HPDE6-E6E7 (cell line): ENCODE measurements around the gene KCNN2.
"Not testable (repeated sequence)": the region's sequence is repeated elsewhere in the genome, so short reads cannot be mapped to it uniquely, and the experiment has no call there.

ENCODE experiments used
- DNase-seq: peaks from one replicate; pipeline ENCODE4 v3.0.0; 2011; ENCODE audit warnings: missing footprints; ENCODE audit errors: extremely low spot score

Gene KCNN2

GRCh38 chr5:114418176-114419066 is 56.6 kb downstream of the KCNN2 start:
- DNase-seq: no peak

DNA sequence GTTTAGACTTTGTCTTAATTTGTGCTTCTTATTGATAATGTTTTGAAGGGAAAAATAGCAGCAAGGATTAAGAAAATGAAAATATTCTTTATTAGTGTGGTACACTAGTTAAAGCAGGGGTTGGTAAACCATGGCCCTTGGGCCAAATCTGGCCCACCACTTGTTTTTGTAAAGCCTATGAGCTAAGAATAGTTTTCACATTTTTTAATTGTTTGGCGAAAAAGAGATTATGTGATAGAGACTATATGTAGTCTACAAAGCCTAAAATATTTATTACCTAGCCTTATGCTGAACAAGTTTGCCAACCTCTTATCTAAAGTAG is 57.2 kb downstream of the KCNN2 start:
- no peak for DNase-seq

- no peak for DNase-seq
These were observed 58.1 kb downstream of the KCNN2 start for GRCh38 chr5:114419959-114420358.

DNA sequence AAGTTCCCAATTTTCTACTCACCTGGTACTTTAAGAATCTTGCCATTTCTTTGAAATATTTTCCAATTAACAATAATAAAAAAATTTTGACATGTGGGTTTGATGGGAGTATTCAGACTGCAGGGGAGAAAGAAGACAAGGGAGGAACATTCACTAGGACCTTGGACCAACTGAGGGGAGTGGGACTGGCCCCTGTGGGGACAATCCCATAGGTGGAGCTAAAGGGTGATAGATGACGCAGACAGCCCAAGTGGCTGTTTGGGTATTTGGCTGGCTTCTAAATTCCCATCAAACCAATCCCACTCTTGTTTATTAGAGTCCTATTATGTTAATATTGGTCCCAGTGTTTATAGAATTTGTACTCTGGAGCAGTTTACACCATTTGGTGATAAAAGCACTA is 65.3 kb downstream of the KCNN2 start:
- no peak for DNase-seq

DNA sequence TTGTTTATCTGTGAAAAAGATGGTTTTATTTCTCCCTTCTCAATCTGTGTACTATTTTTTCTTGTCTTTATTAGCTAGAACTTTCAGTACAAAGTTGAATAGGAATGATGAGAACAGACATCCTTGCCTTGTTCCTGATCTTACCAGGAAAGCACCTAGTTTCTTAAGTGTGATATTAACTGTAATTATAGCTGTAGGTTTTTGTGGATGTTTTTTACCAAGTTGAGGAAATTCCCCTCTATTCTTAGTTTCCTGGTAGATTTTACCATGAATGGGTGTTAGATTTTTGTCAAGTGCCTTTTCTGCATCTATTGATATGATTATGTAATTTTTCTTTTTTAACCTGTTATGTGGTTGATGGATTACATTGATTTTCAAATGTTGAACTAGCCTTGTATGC is 68.7 kb downstream of the KCNN2 start:
- no peak for DNase-seq

GRCh38 chr5:114432684-114433083 is 70.8 kb downstream of the KCNN2 start:
- DNase-seq: not testable (repeated sequence)

GRCh38 chr5:114434396-114435219 is 72.7 kb downstream of the KCNN2 start:
- no peak for DNase-seq

GRCh38 chr5:114435220-114435481 is 73.3 kb downstream of the KCNN2 start:
- no peak for DNase-seq

- DNase-seq: no peak
These were observed 74.0 kb downstream of the KCNN2 start for GRCh38 chr5:114435885-114436299.

- no peak for DNase-seq
These were observed 76.1 kb downstream of the KCNN2 start for GRCh38 chr5:114437936-114438335.

GRCh38 chr5:114438471-114438870 is 76.6 kb downstream of the KCNN2 start:
- DNase-seq: no peak

GRCh38 chr5:114447084-114447773 is 85.4 kb downstream of the KCNN2 start:
- DNase-seq: no peak

DNA sequence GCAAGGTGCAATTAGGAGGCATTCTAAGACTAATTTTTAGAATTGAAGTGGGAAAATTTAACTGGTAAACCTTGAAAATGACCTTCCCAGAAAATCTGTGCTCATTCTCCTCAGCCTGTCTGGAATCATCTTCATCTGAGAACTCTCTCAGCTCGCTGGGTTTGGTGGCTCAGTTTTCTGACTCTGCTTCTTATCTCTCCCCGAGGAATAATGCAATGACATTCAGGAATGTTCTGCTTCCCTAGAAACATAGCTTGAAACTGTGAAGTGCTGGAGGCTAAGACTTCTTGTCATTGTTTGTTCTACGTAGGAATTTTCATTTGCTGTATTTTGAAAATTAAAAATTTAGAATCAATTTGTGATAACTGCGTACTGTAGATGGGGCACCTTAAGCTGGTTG is 86.6 kb downstream of the KCNN2 start:
- no peak for DNase-seq

DNA sequence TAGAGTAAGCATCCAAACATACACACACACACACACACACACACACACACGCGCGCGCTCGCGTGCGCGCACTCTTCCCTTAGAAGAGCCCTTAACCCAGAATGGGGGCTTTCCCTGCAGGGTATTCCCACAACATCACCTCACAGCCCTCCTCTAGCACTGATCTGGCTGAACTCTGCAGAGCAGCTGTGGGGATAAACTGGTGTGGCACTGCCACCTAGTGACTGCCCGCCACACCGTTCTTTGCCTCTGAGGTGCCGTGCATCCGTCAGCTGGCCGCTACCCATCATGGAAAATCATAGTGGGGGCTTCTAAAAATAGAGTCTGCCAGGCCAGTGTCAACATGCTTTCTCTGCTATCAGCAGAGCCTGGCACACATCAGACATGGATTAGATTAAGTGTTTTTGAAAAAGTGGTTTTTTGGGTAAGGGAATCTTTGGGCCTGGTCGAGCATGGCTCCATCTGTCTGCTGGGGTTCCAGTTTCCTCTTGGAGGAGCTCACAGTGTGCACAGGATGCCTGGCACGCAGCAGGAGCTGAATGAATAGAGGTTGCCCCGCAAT is 88.1 kb downstream of the KCNN2 start:
- DNase-seq: peak; percentile 71

GRCh38 chr5:114450437-114450836 is 88.6 kb downstream of the KCNN2 start:
- DNase-seq: no peak

DNA sequence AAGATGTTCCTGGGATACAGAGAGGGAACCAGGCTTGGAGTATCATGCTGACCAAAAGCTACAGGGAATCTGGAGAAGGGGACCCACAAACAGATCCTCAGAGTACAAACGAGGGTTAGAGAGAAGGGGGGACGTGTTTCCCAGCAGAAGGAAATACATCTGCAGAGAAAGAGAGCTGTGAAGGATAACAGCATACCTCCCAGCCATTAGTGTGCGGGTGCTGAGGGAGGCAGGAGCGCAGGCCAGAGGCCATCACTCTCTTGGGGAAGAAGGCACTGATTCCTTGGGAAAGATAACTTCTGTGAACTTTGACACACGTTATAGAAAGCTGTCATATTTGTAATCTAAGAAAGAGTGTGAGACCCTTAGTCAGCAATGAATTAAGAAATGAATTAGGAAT is 96.9 kb downstream of the KCNN2 start:
- DNase-seq: no peak

- DNase-seq: no peak
These were observed 105.3 kb downstream of the KCNN2 start for GRCh38 chr5:114467171-114467570.

DNA sequence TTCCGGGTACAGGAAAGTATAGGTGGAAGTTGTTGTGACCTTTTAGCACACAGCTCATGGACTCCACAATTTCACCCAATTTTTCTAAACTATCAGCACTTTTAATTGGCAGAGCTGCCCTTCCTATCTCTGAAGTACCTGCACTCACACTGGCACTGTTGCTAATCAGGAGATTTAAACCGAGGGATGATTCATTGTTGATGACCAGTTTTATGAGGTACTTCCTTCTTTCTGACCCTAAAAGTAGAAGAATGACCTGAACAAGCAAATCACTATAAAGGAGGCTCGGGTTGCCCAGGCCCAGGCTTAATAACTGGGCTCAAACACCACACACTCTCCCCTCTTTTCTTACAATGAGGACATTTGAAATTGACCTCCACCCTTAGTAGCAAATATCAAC is 105.9 kb downstream of the KCNN2 start:
- no peak for DNase-seq

GRCh38 chr5:114469372-114469771 is 107.5 kb downstream of the KCNN2 start:
- no peak for DNase-seq

- no peak for DNase-seq
These were observed 109.7 kb downstream of the KCNN2 start for GRCh38 chr5:114471529-114471928.

- no peak for DNase-seq
These were observed 111.7 kb downstream of the KCNN2 start for GRCh38 chr5:114473541-114473940.

DNA sequence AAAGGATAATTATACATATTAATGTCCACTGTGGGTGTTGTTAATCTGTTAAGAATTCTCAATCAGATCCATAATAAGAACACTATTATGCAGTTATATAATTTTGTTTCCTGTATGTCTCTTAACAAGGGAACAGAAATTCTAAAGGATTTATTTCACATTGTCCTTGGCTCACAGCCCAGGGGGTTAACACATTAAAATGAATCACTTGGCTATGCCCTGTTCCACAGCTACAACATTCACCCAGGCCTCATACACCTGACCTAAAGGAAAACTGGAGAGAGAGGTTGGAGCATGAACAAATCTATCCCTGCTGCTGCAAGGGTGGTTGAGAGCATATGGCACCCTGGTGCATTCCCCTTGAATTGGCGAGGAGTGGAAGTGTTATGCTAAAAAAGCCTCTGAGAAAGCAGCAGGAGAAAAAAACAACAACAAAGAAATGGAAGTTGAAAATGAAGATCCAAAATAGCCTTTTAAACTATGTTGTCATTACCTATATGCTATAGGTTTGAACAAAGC is 116.0 kb downstream of the KCNN2 start:
- no peak for DNase-seq
